Neutrophil (primary cell): ENCODE measurements around the gene CPNE6.
A peak's percentile ranks its signal among the peaks of the same experiment; 100 is the strongest.

Experiments
- H3K27ac ChIP-seq: fragments of 200-600 bp; sonication (generic); 2 replicates; pipeline ENCODE4 v1.5.1; 2016; ENCODE audit warnings: mild to moderate bottlenecking, moderate library complexity
- H3K27me3 ChIP-seq: fragments of 200-600 bp; sonication (generic); 2 replicates; pipeline ENCODE4 v1.6.0; 2016; ENCODE audit warnings: mild to moderate bottlenecking
- H3K36me3 ChIP-seq: fragments of 200-600 bp; sonication (generic); 2 replicates; pipeline ENCODE4 v1.5.1; 2017
- H3K4me1 ChIP-seq, 2 experiments: fragments of 200-600 bp in 1 of 2; sonication (generic) in 1 of 2; 1 replicate in 1 of 2; 2 replicates in 1 of 2; pipeline versions ENCODE4 v1.5.1 to v1.6.1; 2013 to 2016; ENCODE audit warnings: low read depth in 1 of 2, low read length in 1 of 2, mild to moderate bottlenecking in 1 of 2, moderate library complexity in 1 of 2; ENCODE audit not compliant: control insufficient read depth in 1 of 2, insufficient read depth in 1 of 2
- H3K4me3 ChIP-seq, 2 experiments: fragments of 200-600 bp in 1 of 2; sonication (generic) in 1 of 2; 1 replicate in 1 of 2; 2 replicates in 1 of 2; pipeline ENCODE4 v1.5.1; 2013 to 2016; ENCODE audit warnings: low read depth in 1 of 2, low read length in 1 of 2, mild to moderate bottlenecking in 1 of 2, moderate library complexity in 1 of 2
- H3K9me3 ChIP-seq: fragments of 200-600 bp; sonication (generic); 2 replicates; pipeline ENCODE4 v1.5.1; 2016
- CTCF ChIP-seq: fragments of 200-600 bp; sonication (generic); IDR thresholded peaks from 2 replicates; pipeline ENCODE4 v1.5.1; 2016; ENCODE audit warnings: antibody characterized with exemption

The CPNE6 gene

GRCh38 chr14:24119691-24120090 is 48.3 kb downstream of the CPNE6 start:
- TF ChIP-seq CTCF = no peak
- no peaks in the 10 kb centered on the region for H3K27me3 ChIP-seq
- H3K27ac ChIP-seq = no peak overlapping the region
- H3K4me3 ChIP-seq = no peak overlapping the region
- H3K36me3 ChIP-seq = peaks cover 77% of the 10 kb centered on the region
- no peaks in the 10 kb centered on the region for H3K9me3 ChIP-seq
- peaks cover 14 to 18% of the 10 kb centered on the region in 2 experiments for H3K4me1 ChIP-seq

GRCh38 chr14:24121210-24121609 is 49.8 kb downstream of the CPNE6 start:
- H3K9me3 ChIP-seq = no peaks in the 10 kb centered on the region
- peaks cover 5 to 7% of the 10 kb centered on the region in 2 experiments for H3K4me1 ChIP-seq
- H3K4me3 ChIP-seq = no peak overlapping the region
- TF ChIP-seq CTCF = no peak
- no peak overlapping the region for H3K27ac ChIP-seq
- H3K36me3 ChIP-seq = peaks cover 91% of the 10 kb centered on the region
- no peaks in the 10 kb centered on the region for H3K27me3 ChIP-seq

- no peak for TF ChIP-seq CTCF
- Histone ChIP-seq H3K9me3 (no peaks in the 10 kb centered on the region), H3K4me3 (no peak overlapping the region), H3K27me3 (no peaks in the 10 kb centered on the region), H3K4me1 (no peaks in the 10 kb centered on the region), H3K27ac (no peak overlapping the region), H3K36me3 (peaks cover 87% of the 10 kb centered on the region)
Observed at GRCh38 chr14:24122416-24122815, 51.1 kb downstream of the CPNE6 start.

- Histone ChIP-seq H3K4me3 (no peak overlapping the region), H3K27ac (no peak overlapping the region), H3K4me1 (no peaks in the 10 kb centered on the region), H3K27me3 (no peaks in the 10 kb centered on the region), H3K36me3 (peaks cover 82% of the 10 kb centered on the region), H3K9me3 (no peaks in the 10 kb centered on the region)
- no peak for TF ChIP-seq CTCF
Observed at GRCh38 chr14:24122898-24123297, 51.5 kb downstream of the CPNE6 start.

GRCh38 chr14:24123424-24124417 is 52.4 kb downstream of the CPNE6 start:
- no peak for TF ChIP-seq CTCF
- peak overlapping the region; percentile 13 for H3K27ac ChIP-seq
- no peaks in the 10 kb centered on the region for H3K4me1 ChIP-seq
- H3K27me3 ChIP-seq = no peaks in the 10 kb centered on the region
- H3K9me3 ChIP-seq = no peaks in the 10 kb centered on the region
- peaks cover 74% of the 10 kb centered on the region for H3K36me3 ChIP-seq
- no peak overlapping the region for H3K4me3 ChIP-seq
